HG02885 (cell line): ENCODE results near the gene RALGAPB.
"Not testable (repeated sequence)": the region's sequence is repeated elsewhere in the genome, so short reads cannot be mapped to it uniquely, and the experiment has no call there.

Experiments
- ATAC-seq: cut with Tn5 transposase; IDR thresholded peaks from one replicate; pipeline ENCODE4 v1.9.1; 2021; ENCODE audit warnings: mild to moderate bottlenecking; ENCODE audit not compliant: unreplicated experiment, poor library complexity

The RALGAPB gene

DNA sequence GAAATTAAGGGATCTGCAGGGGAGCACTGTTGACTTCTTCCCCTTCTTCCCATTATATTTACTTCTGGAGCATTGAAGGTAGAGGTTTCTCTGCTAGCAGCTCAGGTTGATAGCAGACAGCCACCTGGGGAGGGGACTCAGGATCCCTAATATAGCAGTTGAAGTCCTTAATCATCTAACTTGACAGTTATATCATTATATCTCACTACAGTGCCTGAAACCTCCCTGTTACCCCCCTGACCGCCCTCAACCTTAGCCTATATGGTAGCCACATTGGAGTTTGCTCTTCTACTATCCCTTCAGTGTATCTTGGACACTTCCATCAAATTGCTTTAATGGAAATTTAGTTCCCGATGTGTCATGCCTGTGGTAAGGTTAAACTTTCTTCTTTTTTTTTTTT lies 7.0 kb downstream of the RALGAPB start:
- ATAC-seq = no peak

DNA sequence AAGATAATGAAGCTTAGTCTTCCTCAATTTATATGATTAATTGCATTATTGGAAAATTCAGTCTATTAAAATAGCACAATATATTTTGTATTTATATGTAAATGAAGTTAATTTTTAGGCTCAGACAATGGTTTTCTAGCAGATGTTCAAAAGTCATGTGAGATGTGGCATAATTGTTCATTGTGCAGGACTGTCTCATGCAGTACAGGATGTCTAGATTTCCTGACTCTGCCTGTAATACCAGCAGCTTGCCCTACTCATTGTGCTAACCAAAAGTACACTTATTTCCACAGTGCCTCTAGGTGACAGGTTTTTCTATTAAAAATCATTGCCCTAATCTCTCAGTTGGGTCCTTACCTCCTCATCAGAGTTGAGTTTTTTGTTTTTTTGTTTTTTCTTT lies 12.4 kb downstream of the RALGAPB start:
- ATAC-seq = no peak

- no peak for ATAC-seq
Measured at GRCh38 chr20:38489181-38489580, 16.5 kb downstream of the RALGAPB start.

DNA sequence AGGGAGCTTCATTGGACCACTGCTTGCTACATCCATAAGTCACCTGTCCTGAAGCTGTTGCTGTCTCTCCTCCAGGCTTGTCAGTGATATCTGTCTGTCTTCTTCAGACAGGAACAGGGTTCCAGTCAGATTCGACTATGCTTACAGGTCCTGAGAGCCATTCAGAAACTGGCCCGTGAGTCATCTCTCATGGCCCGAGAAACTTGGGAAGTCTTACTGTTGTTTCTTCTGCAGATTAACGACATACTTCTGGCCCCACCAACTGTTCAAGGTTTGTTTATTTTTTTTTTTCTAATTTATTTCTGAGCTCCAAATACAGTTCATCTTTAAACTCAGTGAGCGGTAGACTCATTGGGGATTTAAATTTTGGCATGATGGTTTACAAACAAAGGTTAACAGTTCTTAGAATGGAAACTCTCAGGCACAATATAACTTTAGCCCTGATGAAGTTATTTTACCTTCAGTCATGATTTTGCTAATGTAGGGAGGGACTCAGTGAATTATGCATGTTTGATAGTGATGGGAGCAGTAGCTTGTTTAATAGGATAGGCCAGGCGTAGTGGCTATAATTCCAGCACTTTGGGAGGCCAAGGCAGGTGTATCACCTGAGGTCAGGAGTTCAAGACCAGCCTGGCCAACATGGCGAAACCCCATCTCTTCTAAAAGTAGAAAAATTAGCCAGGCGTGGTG lies 24.7 kb downstream of the RALGAPB start:
- ATAC-seq = no peak

GRCh38 chr20:38498909-38499308 lies 26.3 kb downstream of the RALGAPB start:
- no peak for ATAC-seq

- ATAC-seq = no peak
Measured at GRCh38 chr20:38499366-38499765, 26.7 kb downstream of the RALGAPB start.

- ATAC-seq = no peak
Measured at GRCh38 chr20:38501858-38502436, 29.3 kb downstream of the RALGAPB start.

DNA sequence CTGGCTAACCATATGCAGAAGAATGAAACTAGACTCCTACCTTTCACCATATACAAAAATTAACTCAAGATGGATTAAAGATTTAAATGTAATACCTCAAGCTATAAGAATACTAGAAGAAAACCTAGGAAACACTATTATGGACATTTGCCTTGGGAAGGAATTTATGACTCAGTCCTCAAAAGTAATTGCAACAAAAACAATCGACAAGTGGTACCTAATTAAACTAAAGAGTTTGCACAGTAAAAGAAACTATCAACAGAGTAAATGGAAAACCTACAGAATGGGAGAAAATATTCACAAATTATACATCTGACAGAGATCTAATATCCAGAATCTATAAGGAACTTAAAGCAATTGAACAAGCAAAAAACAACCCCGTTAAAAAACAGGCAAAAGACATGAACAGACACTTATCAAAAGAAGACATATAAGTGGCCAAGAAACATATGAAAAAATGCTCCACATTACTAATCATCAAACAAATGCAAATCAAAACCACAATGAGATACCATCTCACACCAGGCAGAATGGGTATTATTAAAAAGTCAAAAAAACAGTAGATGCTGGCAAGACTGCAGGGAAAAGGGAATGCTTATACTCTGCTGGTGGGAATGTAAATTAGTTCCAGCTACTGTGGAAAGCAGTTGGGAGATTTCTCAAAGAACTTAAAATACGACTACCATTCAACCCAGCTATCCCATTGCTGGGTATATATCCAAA lies 31.9 kb downstream of the RALGAPB start:
- no peak for ATAC-seq

DNA sequence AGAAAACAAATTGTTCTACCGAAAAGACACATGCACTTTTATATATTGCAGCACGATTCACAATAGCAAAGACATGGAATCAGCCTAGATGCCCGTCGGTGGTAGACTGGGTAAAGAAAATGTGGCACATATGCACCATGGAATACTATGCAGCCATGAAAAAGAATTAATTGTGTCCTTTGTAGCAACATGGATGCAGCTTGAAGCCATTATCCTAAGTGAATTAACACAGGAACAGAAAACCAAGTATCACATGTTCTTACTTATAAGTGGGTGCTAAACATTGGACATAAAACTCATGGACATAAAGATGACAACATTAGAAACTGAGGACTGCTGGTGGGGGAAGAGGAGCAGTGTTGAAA lies 32.4 kb downstream of the RALGAPB start:
- no peak for ATAC-seq

GRCh38 chr20:38511726-38512125 lies 39.1 kb downstream of the RALGAPB start:
- not testable (repeated sequence) for ATAC-seq

DNA sequence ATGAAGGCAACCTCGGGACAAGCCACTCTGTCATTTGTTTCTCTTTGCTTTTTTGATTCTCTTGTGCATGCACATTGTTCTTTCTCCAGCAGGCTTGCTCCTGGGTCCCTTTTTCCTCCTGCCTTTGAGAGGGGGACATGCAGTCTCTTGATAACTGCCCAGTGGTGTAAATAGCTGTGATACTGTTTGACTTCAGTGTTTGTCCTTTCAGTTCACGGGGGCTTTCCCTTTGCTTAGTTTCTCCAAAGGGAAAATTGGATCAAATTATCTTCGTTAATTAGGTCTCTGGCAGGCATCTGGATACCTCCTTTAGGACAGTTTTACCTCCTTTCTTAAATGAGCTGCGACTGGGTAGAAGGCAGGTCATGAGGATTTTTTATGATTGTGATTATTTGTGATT lies 41.5 kb downstream of the RALGAPB start:
- ATAC-seq = no peak

DNA sequence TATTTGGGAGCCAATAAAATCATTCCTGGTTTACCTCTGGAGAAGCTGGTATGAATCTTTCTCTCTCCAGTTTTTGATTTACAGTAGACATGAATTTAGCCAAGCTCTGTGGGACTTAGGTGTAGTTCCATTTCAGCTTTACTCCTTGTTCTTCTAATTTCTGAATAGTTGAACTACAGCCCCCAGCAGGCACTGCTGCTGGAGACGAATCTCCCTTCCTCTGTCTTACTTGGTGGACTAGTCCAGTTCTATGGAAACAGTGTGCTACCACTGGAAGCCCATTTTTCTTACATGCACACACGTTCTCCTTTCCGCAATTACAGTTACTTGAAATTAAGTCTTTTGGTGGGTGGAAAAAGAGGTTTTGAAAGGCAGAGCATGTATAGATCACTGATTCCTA lies 42.3 kb downstream of the RALGAPB start:
- no peak for ATAC-seq

- no peak for ATAC-seq
Measured at GRCh38 chr20:38515631-38516030, 43.0 kb downstream of the RALGAPB start.

GRCh38 chr20:38519426-38519825 lies 46.8 kb downstream of the RALGAPB start:
- no peak for ATAC-seq

DNA sequence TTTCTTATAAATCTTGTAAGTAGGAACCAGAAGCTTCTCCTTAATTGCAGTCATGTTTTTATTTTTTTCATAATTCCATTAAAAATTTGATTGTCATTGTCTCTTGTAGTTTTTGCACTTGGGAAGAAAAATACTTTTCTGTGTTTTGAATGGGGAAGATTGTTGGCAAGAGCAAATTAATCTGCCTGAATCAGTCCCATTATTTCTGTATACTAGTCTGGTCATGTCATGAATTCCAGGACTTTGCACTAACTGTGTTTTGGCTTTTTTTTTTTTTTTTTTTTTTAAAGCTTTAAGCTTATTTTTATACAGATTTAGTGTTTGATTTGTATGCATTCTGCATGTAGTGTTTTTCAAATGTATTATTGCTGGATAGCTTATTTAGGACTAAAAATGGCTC lies 47.6 kb downstream of the RALGAPB start:
- ATAC-seq = no peak

GRCh38 chr20:38523697-38524096 lies 51.1 kb downstream of the RALGAPB start:
- ATAC-seq = no peak

DNA sequence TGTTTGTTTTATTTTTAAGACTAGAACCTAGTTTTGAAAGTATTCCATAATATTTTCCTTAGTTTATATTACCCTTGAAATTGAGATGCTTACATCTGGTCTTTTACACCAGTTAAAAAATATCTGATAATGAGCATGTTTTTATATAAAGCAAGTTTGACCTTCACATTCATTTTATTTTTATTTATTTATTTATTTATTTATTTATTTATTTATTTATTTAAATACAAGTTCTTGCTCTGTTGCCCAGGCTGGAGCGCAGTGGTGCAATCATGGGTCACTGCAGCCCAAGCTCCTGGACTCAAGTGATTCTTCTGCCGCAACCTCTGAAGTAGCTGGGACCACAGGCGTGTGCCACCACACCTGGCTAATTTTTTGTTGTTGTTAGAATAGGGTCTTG lies 55.5 kb downstream of the RALGAPB start:
- ATAC-seq = no peak

DNA sequence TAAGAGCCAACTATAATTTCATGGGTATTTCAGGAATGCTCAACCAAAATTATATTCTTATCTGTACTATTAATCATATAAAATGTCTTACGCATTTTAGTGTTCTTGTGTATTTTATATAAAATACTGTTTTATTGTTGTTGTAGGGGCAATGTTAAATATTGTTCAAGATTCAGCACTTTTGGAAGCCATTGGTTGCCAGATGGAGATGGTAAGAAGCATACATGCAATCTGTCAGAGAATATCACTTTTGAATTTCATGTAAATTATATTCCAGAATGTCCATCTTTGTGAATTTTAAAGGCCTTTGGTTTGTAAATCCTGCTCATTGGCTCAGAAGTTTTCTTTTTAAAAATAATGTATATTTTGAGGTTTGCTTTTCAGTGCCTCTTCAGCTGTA lies 58.4 kb downstream of the RALGAPB start:
- ATAC-seq = no peak

DNA sequence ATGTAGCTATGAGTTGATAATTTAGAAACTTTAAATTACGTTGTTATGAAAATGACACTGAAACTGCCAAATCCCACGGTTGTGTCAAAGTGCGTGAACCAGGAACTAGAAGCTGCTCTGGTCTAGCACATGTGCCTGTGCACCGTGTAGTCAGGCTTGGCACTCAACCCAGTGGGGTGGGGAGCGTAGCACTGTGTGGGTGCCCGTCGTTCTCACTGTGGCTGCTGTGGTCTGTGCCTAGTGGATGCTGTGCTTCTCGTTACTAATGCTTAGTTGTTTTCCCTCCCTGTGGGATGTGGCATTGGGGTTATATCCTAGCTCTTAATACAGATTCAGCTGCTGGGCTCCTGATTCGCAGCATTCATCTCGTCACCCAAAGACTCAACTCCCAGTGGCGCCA lies 62.1 kb downstream of the RALGAPB start:
- ATAC-seq = no peak

DNA sequence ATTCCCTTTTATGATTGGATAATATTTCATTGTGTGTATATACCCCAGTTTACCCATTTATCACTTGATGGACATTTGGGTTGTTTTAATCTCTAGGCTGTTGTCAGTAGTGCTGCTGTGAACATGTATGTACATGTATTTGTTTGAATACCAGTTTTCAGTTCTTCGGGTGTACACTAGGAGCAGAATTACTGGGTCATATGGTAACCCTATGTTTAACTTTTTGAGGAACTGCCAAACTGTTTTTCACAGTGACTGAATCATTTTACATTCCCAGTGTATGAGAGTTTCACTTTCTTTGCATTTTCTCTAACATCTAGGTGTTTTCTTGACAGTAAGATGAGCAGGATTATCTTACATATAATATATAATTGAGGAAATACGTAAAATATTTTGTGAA lies 63.7 kb downstream of the RALGAPB start:
- no peak for ATAC-seq

- ATAC-seq = no peak
Measured at GRCh38 chr20:38537176-38537575, 64.5 kb downstream of the RALGAPB start.

- no peak for ATAC-seq
Measured at GRCh38 chr20:38538789-38539188, 66.1 kb downstream of the RALGAPB start.
